ENCODE data around the gene RAB3GAP1.
"Not testable (repeated sequence)": the region's sequence is repeated elsewhere in the genome, so short reads cannot be mapped to it uniquely, and the experiment has no call there.

RAB3GAP1 gene

DNA sequence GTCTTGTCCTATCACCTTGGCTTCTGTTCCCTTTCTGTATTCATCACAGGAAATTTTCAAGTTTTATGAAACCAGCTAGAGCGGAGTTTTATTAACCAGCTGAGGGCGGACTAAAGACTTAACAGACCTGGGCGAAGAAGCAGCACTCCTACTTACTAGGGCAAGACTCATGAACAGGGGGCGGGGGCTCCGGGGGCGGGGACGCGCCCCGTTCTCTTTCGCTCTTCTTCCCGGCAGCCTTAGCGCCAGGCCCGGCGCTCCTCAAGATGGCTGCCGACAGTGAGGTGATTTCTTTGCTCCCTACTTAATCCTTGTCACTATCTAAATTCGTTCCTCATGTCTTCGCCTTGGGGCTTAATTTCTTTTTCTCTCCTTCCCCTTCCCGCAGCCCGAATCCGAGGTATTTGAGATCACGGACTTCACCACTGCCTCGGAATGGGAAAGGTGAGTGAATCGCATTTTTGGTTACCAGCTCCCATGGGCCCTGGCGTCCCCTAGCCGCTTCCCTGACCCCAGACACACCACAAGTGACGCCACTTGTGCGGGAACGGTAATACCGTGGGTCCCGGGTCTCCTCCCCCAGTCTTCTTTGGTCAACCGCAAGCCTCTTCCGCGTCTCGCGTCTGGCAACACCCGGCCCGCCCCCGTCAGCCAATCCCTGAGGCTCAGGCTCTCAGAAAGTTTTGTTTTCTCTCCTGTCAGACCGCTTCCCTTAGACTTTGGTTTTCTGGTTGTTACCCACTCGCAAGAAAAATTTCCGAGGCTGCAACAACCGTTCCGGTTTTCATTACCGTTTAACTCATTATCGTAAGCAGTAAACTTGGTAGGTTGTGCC, at the start of gene RAB3GAP1:
Gene RAB3GAP1, plus strand, starts transcription at position 251 of the 835 bp plus-strand sequence. Its CDS starts 16 bp downstream, at position 267.
- DNase-seq (ENCODE audit: insufficient read length, low spot score): peak; percentile 87
- FAIRE-seq: peak; percentile 36

GRCh38 chr2:135002836-135003235, 49.3 kb upstream of the RAB3GAP1 start:
- no peak for DNase-seq (ENCODE audit: insufficient read length, low spot score)
- no peak for FAIRE-seq

DNA sequence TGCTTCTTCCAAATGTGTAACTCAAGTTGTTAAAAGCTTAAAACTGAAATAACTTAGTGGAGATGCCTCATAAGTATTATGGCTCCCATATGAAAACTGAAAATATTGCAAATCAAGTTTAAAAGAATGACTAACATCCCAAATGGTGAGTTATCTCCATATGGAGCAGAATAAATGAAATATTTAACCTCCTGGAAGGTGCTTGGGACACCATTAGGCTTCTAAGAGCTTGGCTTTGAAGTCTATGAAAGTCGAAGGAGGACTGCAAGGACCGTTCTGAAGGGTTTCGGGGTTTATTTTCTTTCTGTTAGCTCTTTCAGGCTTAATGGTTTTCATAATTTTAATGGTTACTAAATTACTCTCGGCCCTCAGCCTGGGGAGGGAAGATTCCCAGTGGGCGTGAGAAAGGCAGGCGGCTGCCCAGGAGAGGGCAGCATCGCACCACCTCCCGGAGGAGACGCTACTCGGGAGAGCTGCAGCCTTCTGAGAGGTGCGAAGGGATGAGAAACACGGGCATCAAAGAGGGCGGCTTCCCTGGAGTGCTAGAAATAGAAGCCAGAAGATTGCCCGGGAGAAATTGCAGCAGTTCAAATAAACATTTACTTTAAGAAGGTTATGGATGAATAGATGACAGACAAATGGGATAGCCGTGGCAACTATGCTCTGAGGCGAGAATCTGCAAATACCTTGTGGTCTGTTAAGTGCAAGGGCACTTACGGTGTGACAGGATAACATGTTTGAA, 47.9 kb upstream of the RAB3GAP1 start:
- FAIRE-seq: no peak
- DNase-seq (ENCODE audit: insufficient read length, low spot score): peak; percentile 86

GRCh38 chr2:135005753-135006152, 46.3 kb upstream of the RAB3GAP1 start:
- DNase-seq (ENCODE audit: insufficient read length, low spot score): no peak

GRCh38 chr2:135009339-135009738, 42.8 kb upstream of the RAB3GAP1 start:
- DNase-seq (ENCODE audit: insufficient read length, low spot score) (no peak), FAIRE-seq (no peak)

More at GRCh38 chr2:135005753-135006152, 46.3 kb upstream of the RAB3GAP1 start:
- FAIRE-seq: no peak

- FAIRE-seq: no peak
Observed at GRCh38 chr2:135010200-135010942, 41.7 kb upstream of the RAB3GAP1 start.

GRCh38 chr2:135011633-135012032, 40.5 kb upstream of the RAB3GAP1 start:
- FAIRE-seq: no peak

More at GRCh38 chr2:135010200-135010942, 41.7 kb upstream of the RAB3GAP1 start:
- no peak for DNase-seq (ENCODE audit: insufficient read length, low spot score)

GRCh38 chr2:135021618-135022017, 30.5 kb upstream of the RAB3GAP1 start:
- DNase-seq (ENCODE audit: insufficient read length, low spot score): no peak

More at GRCh38 chr2:135011633-135012032, 40.5 kb upstream of the RAB3GAP1 start:
- DNase-seq (ENCODE audit: insufficient read length, low spot score): no peak

DNA sequence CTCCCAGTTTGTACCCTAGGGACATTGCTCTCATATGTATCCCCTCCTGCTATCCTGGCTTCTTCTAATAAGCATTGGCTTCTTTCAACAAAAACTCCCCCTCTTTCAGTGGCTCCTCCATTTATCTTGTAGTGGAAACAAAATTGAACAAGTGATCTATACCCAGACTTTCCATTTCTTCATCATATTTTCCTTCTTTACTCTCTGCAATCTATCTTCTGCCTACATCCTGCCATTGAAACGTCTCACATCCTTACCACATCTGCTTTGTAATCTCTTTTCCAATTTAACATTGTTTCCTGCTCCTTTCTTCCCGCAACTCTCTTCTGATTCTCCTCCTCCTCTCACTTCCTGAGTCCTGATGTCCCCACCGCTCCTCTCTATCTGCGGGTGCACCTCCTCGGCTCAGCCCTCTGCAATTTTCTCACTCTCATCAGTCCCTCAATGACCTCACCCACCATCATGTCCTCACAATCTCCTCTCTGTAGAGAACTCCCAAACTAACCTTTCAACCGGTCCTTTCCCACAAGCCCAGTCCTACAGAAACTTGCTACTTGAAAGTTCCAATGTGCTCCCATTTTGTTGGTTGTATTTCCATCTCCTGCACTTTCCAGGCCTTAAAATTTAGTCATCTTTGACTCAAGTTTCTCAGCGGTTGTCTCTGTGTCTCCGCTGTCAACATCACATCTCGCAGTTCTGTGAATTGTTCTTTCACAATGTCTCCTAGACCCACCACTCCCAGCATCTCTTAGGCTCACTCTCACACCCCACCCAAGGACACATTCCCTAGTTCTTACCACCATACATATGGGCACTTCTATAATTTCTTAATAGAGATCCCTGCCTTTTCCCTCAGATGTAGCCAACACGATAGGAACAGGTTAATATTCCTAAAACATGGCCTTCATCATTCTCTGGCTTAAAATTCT, 28.9 kb upstream of the RAB3GAP1 start:
- FAIRE-seq: no peak
- no peak for DNase-seq (ENCODE audit: insufficient read length, low spot score)

More at GRCh38 chr2:135021618-135022017, 30.5 kb upstream of the RAB3GAP1 start:
- no peak for FAIRE-seq

- DNase-seq (ENCODE audit: insufficient read length, low spot score) (no peak), FAIRE-seq (no peak)
Observed at GRCh38 chr2:135023886-135024485, 28.1 kb upstream of the RAB3GAP1 start.

DNA sequence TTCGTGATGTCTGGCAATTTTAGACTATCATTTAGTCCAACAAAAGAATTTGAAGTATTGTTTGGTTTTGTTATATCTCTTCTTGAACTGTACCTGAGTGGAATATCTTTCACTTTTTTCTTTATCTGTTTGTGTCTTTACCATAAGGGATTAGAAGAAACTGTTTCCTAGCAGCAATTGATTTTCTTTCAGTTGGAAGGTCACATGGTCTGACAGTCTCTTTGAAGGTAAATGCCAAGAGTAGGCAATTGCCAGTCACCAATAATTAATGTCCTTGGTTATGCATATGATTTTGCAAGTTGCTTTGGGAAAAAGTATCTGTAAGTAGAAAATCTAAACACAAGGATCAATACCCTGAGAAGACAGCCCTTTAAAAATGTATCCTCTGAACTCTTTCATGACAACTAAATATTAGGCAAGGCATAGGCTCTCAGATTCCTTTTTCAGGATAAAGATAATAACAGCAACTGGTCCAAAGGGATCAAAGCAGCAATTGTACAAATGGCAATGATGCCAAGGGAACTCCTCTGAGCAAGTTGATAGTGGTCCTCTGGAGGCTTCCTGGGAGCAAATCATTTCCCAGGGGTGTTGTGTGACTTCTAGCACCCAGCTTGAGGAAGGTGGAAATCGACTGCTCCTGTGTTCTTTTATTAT, 22.5 kb upstream of the RAB3GAP1 start:
- DNase-seq (ENCODE audit: insufficient read length, low spot score) (no peak), FAIRE-seq (no peak)

GRCh38 chr2:135030826-135031225, 21.3 kb upstream of the RAB3GAP1 start:
- FAIRE-seq (peak; percentile 31), DNase-seq (ENCODE audit: insufficient read length, low spot score) (peak; percentile 28)

DNA sequence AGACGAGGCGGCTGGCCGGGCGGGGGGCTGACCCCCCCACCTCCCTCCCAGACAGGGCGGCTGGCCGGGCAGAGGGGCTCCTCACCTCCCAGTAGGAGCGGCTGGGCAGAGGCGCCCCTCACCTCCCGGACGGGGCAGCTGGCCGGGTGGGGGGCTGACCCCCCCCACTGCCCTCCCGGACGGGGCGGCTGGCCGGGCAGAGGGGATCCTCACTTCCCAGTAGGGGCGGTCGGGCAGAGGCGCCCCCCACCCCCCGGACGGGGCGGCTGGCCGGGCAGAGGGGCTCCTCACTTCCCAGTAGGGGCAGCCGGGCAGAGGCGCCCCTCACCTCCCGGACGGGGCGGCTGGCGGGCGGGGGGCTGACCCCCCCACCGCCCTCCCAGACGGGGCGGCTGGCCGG, 18.9 kb upstream of the RAB3GAP1 start:
- not testable (repeated sequence) for DNase-seq (ENCODE audit: insufficient read length, low spot score); FAIRE-seq

- no peak for FAIRE-seq
- DNase-seq (ENCODE audit: insufficient read length, low spot score): no peak
Observed at GRCh38 chr2:135037831-135038230, 14.3 kb upstream of the RAB3GAP1 start.

DNA sequence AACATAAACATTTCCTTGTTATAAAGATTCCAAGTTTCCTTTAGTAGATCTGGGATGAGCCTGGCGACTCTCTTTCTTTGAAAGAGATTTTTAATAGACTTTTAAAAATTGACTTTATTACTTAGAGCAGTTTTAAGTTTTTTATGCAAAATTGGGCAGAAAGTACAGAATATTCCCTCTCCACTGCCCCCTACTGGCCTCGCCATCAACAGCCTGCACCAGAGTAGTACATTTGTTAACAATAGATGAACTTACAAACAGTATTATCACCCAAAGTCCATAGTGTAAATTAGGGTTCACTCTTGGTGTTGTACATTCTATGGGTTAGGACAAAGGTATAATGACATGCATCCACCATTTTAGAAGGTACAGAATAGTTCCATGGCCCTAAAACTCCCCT, 8.7 kb upstream of the RAB3GAP1 start:
- FAIRE-seq (no peak), DNase-seq (ENCODE audit: insufficient read length, low spot score) (no peak)

- FAIRE-seq: no peak
- DNase-seq (ENCODE audit: insufficient read length, low spot score): no peak
Observed at GRCh38 chr2:135047300-135047699, 4.8 kb upstream of the RAB3GAP1 start, which contains the start of gene MAP3K19. Gene MAP3K19, minus strand, starts transcription at chr2:135047447. Its CDS starts 22,800 bp downstream, at chr2:135024647.

DNA sequence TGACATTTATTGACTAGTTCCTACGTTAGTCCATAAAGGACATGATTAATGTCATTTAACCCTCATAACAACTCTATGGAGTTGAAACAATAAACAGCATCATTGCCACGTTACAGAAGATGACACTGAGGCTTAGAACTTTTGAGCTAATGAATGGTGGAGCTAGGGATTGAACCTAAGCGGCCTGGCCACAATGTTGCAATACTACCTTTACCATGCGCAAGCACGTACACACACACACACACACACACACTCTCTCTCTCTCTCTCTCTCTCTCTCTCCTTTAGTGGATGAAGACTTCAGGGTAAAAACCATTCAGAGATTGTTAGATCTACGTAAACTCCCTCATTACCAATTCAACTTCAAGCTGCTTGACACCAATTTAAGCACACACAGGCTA, 4.0 kb upstream of the RAB3GAP1 start:
- FAIRE-seq (no peak), DNase-seq (ENCODE audit: insufficient read length, low spot score) (no peak)

DNA sequence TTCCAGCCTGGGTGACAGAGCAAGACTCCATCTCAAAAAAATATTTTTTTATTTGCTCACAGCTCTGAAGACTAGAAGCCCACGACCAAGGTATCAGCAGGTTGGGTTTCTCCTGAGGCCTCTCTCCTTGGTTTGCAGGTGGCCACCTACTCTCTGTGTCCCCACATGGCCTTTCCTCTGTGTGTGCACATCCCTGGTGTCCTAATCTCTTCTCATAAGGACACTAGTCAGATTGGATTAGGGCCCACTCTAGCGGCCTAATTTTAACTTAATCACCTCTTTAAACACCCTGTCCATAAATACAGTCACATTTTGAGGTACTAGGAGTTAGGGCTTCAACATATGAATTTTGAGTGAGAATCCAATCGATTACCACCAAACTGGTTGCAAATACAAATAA, 2.0 kb upstream of the RAB3GAP1 start:
- FAIRE-seq: no peak
- DNase-seq (ENCODE audit: insufficient read length, low spot score): no peak

GRCh38 chr2:135050684-135051083, 1.4 kb upstream of the RAB3GAP1 start:
- FAIRE-seq (no peak), DNase-seq (ENCODE audit: insufficient read length, low spot score) (no peak)
